Colonic mucosa (tissue), 4 donors: ENCODE data around the gene SLC36A3. TPM values are rescaled to one million over a fixed set of nuclear protein-coding genes. Genes with fewer than 3 reads are reported as not detected.

Source experiments
- DNase-seq: peaks from one replicate; pipeline ENCODE4 v3.0.0-alpha.2; 2020
- H3K27ac ChIP-seq: fragments of 200-600 bp; one replicate; pipeline ENCODE4 v1.8.0; 2021
- H3K27me3 ChIP-seq: fragments of 200-600 bp; one replicate; pipeline ENCODE4 v1.8.0; 2021
- H3K36me3 ChIP-seq: fragments of 200-600 bp; one replicate; pipeline ENCODE4 v1.8.0; 2021
- H3K4me1 ChIP-seq: fragments of 200-600 bp; one replicate; pipeline ENCODE4 v1.8.0; 2021; ENCODE audit warnings: mild to moderate bottlenecking
- H3K4me3 ChIP-seq: fragments of 200-600 bp; one replicate; pipeline ENCODE4 v1.8.0; 2021
- H3K9ac ChIP-seq, 2 donors: one replicate each; pipeline ENCODE4 v1.7.0; 2013; ENCODE audit warnings: control low read depth in 2 of 2, low read depth in 2 of 2, low read length in 2 of 2
- H3K9me3 ChIP-seq: fragments of 200-600 bp; one replicate; pipeline ENCODE4 v1.8.0; 2021
- intact Hi-C: fragments of 100-400 bp; cut with DNase I; formaldehyde crosslinking; loops from one replicate; pipeline ENCODE4 v1.14.1; 2022
- total RNA-seq, 2 donors: library from RNA; stranded (reverse); fragmentation: NEBNext Ultra II Directional in 1 of 2; extraction: Animal tissue kit (Norgen Biotek cat#: 25700) in 1 of 2; gene quantifications; one replicate each; pipeline ENCODE4 v1.2.1, GENCODE V29; 2021
- TF ChIP-seq, protein P1 (sequence below): fragments of 200-600 bp; IDR thresholded peaks from one replicate; pipeline ENCODE4 v1.8.0; 2022; ENCODE audit warnings: antibody characterized with exemption, mild to moderate bottlenecking
- donor health status: healthy.
- donor health status: DM: no; HTN: no; CAD: no.
- donor health status: DM: no; HTN: no; CAD: no.

SLC36A3 gene
- not detected for total RNA-seq

- H3K27ac ChIP-seq = no peak within 1 kb of the TSS
- H3K9me3 ChIP-seq = no peaks in the 10 kb centered on the region
- no peaks in the 10 kb centered on the region for H3K36me3 ChIP-seq
- no peaks in the 10 kb centered on the region for H3K4me1 ChIP-seq
- H3K27me3 ChIP-seq = no peaks in the 10 kb centered on the region
- no peak within 1 kb of the TSS for H3K4me3 ChIP-seq
- no peak within 1 kb of the TSS for H3K9ac ChIP-seq
- TF ChIP-seq, protein P1, sequence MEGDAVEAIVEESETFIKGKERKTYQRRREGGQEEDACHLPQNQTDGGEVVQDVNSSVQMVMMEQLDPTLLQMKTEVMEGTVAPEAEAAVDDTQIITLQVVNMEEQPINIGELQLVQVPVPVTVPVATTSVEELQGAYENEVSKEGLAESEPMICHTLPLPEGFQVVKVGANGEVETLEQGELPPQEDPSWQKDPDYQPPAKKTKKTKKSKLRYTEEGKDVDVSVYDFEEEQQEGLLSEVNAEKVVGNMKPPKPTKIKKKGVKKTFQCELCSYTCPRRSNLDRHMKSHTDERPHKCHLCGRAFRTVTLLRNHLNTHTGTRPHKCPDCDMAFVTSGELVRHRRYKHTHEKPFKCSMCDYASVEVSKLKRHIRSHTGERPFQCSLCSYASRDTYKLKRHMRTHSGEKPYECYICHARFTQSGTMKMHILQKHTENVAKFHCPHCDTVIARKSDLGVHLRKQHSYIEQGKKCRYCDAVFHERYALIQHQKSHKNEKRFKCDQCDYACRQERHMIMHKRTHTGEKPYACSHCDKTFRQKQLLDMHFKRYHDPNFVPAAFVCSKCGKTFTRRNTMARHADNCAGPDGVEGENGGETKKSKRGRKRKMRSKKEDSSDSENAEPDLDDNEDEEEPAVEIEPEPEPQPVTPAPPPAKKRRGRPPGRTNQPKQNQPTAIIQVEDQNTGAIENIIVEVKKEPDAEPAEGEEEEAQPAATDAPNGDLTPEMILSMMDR = no peak
- intact Hi-C loops = no loop called here
- no peak for DNase-seq
Observed at GRCh38 chr5:151303666-151304065, at the start of gene SLC36A3. SLC36A3 (minus strand) TSS chr5:151303766; CDS start chr5:151303354, 412 bp downstream.

DNA sequence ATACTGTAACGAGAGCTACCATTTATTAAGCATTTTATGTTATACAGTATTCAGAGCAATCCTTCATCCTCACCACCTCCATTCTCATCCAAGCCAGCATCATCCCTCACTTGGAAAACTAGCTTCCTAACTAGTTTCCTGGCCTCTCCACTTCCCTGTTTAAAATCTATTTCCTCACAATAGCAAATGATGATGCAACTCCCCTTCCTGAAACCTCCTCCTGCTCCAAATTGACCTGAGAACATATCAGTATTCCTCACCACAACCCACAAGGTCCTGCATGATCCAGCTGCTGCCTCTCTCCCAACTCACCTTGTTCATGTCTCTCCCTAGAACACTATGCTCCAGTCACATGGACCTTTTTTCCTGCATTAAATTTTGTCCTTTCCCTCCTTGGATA lies 48.1 kb upstream of the SLC36A3 start:
- TF ChIP-seq, protein P1 = no peak
- intact Hi-C loops = no loop called here
- no peaks in the 10 kb centered on the region for H3K9me3 ChIP-seq
- no peak overlapping the region for H3K27ac ChIP-seq
- no peaks in the 10 kb centered on the region for H3K27me3 ChIP-seq
- no peaks in the 10 kb centered on the region for H3K36me3 ChIP-seq
- no peak overlapping the region for H3K4me3 ChIP-seq
- no peak for DNase-seq
- H3K9ac ChIP-seq = no peak overlapping the region
- no peaks in the 10 kb centered on the region for H3K4me1 ChIP-seq

GRCh38 chr5:151348789-151349188 lies 45.2 kb upstream of the SLC36A3 start:
- H3K4me3 ChIP-seq = no peak overlapping the region

DNA sequence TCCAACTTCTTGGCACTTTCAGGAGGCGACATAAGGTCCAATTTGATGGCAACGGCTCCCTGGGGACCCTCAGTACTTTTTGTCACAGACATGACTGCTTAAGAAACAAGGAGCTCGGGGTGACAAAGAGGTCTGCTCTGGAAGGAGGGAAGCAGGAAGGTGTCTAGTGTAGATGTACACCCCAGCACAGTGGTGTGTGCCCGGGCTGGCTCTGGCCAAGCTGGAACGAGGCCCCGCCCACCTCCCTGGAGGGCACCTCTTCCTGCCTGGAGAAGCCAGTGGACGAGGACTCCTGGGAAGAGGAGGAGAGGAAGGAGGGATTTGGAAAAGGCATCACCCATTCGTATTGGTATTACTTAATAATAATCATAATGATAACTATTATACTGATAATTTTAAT lies 43.8 kb upstream of the SLC36A3 start, which contains the start of gene SLC36A2:
Gene SLC36A2 (minus strand): TSS at position 191 of the 400 bp plus-strand sequence. CDS start 99 bp downstream, at position 92.
- H3K9ac ChIP-seq = no peak within 1 kb of the TSS
- no peak within 1 kb of the TSS for H3K27ac ChIP-seq
- H3K4me1 ChIP-seq = no peaks in the 10 kb centered on the region
- H3K4me3 ChIP-seq = no peak within 1 kb of the TSS
- no peaks in the 10 kb centered on the region for H3K27me3 ChIP-seq
- no peak for DNase-seq
- no peaks in the 10 kb centered on the region for H3K9me3 ChIP-seq
- H3K36me3 ChIP-seq = no peaks in the 10 kb centered on the region
- intact Hi-C loops = no loop called here
- TF ChIP-seq, protein P1 = no peak

More at GRCh38 chr5:151348789-151349188, 45.2 kb upstream of the SLC36A3 start:
- intact Hi-C loops = no loop called here
- no peaks in the 10 kb centered on the region for H3K36me3 ChIP-seq
- DNase-seq = no peak
- H3K9ac ChIP-seq = no peak overlapping the region
- no peaks in the 10 kb centered on the region for H3K9me3 ChIP-seq
- H3K27ac ChIP-seq = no peak overlapping the region
- no peaks in the 10 kb centered on the region for H3K27me3 ChIP-seq
- TF ChIP-seq, protein P1 = no peak
- H3K4me1 ChIP-seq = no peaks in the 10 kb centered on the region

DNA sequence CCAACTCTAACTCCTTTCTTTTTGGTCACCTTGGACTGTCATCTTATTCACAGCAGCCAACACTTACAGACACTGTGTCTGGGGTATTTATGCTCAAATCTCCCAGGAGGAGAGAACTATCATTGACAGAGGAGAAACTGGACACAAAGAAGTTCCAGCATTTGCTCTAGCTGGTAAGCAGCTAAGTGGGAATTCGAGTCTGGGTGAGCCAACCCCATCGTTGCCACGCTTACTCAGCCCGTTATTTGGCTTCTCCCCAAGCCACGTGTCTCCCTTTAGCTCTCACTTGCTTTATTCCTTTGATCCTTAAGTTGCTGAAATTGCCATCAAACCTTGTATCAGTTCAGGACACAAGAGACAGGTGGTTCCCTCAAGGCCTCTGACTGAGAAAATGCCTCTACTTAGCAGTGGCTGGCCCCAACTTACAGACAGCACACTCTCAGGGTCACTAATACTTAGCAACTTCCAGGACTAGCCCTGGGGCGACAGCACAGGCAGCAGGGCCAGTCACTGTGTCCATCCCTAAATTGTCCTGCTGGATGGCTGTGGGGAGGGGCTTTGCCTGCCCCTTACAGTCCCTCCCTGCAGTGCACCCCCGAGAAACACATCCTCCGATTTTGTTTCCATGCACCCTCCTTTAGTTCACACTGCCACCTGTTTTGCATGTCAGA lies 42.4 kb upstream of the SLC36A3 start:
- no peak overlapping the region for H3K9ac ChIP-seq

More for the DNA sequence above, 42.4 kb upstream of the SLC36A3 start:
- no peak for DNase-seq
- H3K9me3 ChIP-seq = no peaks in the 10 kb centered on the region
- TF ChIP-seq, protein P1 = no peak
- intact Hi-C loops = no loop called here
- H3K27me3 ChIP-seq = no peaks in the 10 kb centered on the region
- no peaks in the 10 kb centered on the region for H3K36me3 ChIP-seq
- H3K4me3 ChIP-seq = no peak overlapping the region
- H3K4me1 ChIP-seq = no peaks in the 10 kb centered on the region
- H3K27ac ChIP-seq = no peak overlapping the region
